Measurements from ENCODE around the gene SNX13.

The SNX13 gene

DNA sequence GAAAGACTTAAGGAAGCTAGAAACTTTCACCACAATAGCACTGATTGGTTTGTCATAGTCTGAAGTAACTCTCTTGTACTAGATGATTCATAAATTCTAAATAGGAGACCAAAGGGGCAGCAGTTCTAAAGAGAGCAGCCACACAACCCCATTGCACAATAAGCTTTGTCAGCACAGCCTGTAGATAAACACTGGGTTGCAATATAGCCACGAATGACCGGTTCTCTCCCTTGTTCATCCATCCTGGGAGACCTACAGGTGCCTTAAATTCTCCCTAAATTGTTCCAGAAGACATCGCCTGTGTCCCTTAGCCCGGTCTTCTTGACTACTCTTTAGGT is 167.0 kb downstream of the SNX13 start:
- H3K4me2 ChIP-seq (ENCODE audit: low read length) = peak overlapping the region; percentile 28
- H3K9me3 ChIP-seq (replicated peaks; ENCODE audit: low read length) = no peaks in the 10 kb centered on the region
- H3K36me3 ChIP-seq (ENCODE audit: insufficient read depth, low read length) = no peaks in the 10 kb centered on the region
- peaks cover 25% of the 10 kb centered on the region for H3K4me1 ChIP-seq (ENCODE audit: control insufficient read depth, insufficient read depth, low read length)
- no peak overlapping the region for H3K4me3 ChIP-seq (ENCODE audit: low read length)
- no peaks in the 10 kb centered on the region for H3K27me3 ChIP-seq (ENCODE audit: control insufficient read depth, insufficient read depth, low read length)
- no peak overlapping the region for H3K9ac ChIP-seq (ENCODE audit: low read depth, low read length)

- Histone ChIP-seq H3K9me3 (replicated peaks; ENCODE audit: low read length) (no peaks in the 10 kb centered on the region), H3K4me3 (ENCODE audit: low read length) (no peak overlapping the region), H3K27me3 (ENCODE audit: control insufficient read depth, insufficient read depth, low read length) (no peaks in the 10 kb centered on the region), H3K4me1 (ENCODE audit: control insufficient read depth, insufficient read depth, low read length) (peaks cover 25% of the 10 kb centered on the region), H3K4me2 (ENCODE audit: low read length) (peak overlapping the region; percentile 28), H3K9ac (ENCODE audit: low read depth, low read length) (no peak overlapping the region), H3K36me3 (ENCODE audit: insufficient read depth, low read length) (no peaks in the 10 kb centered on the region)
Measured at GRCh38 chr7:17772581-17773288, 167.6 kb downstream of the SNX13 start.

DNA sequence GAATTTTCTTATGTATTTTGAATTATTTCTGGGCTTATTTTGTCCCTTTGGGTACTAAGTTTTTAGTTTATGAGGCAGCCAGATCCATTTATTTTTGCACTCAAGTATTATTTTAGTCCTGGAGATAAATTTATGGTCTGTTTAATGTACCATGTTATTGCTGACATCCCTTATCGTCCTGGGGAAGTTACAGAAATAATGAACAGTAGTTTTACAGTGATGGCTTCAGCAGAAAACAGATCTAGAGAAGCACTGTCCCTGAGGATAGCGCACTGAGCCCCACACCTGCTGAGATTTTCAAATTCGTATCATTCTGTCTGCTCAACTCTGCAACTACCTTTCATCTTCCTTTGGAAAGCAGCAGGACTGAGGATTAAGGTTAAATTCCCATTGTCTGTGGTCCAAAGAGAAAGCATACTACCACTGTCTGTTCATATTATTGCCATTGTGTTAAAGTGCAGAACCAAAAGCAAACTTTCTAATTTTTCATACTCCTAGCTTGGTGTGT is 168.3 kb downstream of the SNX13 start:
- Histone ChIP-seq H3K36me3 (ENCODE audit: insufficient read depth, low read length) (no peaks in the 10 kb centered on the region), H3K4me2 (ENCODE audit: low read length) (no peak overlapping the region), H3K4me3 (ENCODE audit: low read length) (no peak overlapping the region), H3K4me1 (ENCODE audit: control insufficient read depth, insufficient read depth, low read length) (peaks cover 25% of the 10 kb centered on the region), H3K9me3 (replicated peaks; ENCODE audit: low read length) (no peaks in the 10 kb centered on the region), H3K9ac (ENCODE audit: low read depth, low read length) (no peak overlapping the region), H3K27me3 (ENCODE audit: control insufficient read depth, insufficient read depth, low read length) (no peaks in the 10 kb centered on the region)

DNA sequence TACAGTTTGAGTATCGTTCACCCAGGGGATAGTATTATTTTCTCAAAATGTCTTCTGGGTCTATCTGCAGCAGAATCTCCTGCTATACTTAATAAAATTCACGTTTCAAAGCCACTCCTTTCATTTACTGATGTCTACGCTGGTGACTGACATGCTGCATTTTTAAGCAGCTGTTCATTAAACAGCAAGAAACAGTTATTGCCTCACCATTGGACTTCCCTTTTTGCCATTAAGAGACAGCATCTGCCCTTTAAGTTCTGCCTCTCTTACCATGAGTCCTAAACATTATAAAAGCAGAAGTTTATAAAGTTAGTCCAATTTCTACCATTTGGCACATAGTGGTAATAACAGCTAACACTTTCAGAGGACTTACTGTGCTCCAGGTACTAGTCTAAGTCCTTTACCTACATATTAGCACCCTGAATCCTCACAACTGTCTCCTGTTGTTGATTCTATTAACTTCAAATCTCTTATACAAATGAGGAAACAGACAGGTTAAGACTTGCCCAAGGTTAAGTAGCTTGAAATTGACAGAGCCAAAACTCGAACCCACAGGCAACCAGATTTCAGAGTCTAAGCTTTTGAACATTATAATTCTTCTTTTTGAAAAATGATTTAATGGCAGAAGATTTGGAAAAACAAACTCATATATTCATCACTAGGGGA is 169.5 kb downstream of the SNX13 start:
- peaks cover 25% of the 10 kb centered on the region for H3K4me1 ChIP-seq (ENCODE audit: control insufficient read depth, insufficient read depth, low read length)
- H3K36me3 ChIP-seq (ENCODE audit: insufficient read depth, low read length) = no peaks in the 10 kb centered on the region
- no peak overlapping the region for H3K4me3 ChIP-seq (ENCODE audit: low read length)
- no peaks in the 10 kb centered on the region for H3K9me3 ChIP-seq (replicated peaks; ENCODE audit: low read length)
- H3K4me2 ChIP-seq (ENCODE audit: low read length) = no peak overlapping the region
- no peaks in the 10 kb centered on the region for H3K27me3 ChIP-seq (ENCODE audit: control insufficient read depth, insufficient read depth, low read length)
- H3K9ac ChIP-seq (ENCODE audit: low read depth, low read length) = no peak overlapping the region

DNA sequence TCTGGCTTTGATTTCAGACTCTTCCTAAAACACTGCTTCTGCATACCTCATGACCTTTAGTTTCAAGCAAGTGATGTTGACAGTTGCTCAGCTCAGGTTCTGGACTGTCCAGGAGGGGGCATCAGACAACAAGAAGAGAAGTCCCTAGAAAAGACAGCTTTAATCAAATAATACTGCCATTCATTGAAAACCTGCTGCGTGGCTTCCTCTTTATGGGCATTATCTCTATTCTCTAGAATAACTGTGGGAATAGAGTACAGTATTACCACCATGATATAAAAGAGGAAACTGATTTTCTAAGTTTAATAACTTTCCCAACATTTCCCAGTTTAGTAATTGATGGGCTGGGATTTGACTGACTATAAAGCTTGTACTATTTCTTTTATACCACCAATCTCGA is 170.4 kb downstream of the SNX13 start:
- H3K4me1 ChIP-seq (ENCODE audit: control insufficient read depth, insufficient read depth, low read length) = peaks cover 25% of the 10 kb centered on the region
- H3K36me3 ChIP-seq (ENCODE audit: insufficient read depth, low read length) = no peaks in the 10 kb centered on the region
- H3K4me3 ChIP-seq (ENCODE audit: low read length) = no peak overlapping the region
- H3K4me2 ChIP-seq (ENCODE audit: low read length) = no peak overlapping the region
- no peaks in the 10 kb centered on the region for H3K9me3 ChIP-seq (replicated peaks; ENCODE audit: low read length)
- no peaks in the 10 kb centered on the region for H3K27me3 ChIP-seq (ENCODE audit: control insufficient read depth, insufficient read depth, low read length)
- no peak overlapping the region for H3K9ac ChIP-seq (ENCODE audit: low read depth, low read length)

GRCh38 chr7:17758008-17758407 is 182.3 kb downstream of the SNX13 start:
- Histone ChIP-seq H3K4me3 (ENCODE audit: low read length) (no peak overlapping the region), H3K4me1 (ENCODE audit: control insufficient read depth, insufficient read depth, low read length) (no peaks in the 10 kb centered on the region), H3K27me3 (ENCODE audit: control insufficient read depth, insufficient read depth, low read length) (no peaks in the 10 kb centered on the region), H3K9me3 (replicated peaks; ENCODE audit: low read length) (no peaks in the 10 kb centered on the region), H3K9ac (ENCODE audit: low read depth, low read length) (no peak overlapping the region), H3K36me3 (ENCODE audit: insufficient read depth, low read length) (no peaks in the 10 kb centered on the region), H3K4me2 (ENCODE audit: low read length) (no peak overlapping the region)

DNA sequence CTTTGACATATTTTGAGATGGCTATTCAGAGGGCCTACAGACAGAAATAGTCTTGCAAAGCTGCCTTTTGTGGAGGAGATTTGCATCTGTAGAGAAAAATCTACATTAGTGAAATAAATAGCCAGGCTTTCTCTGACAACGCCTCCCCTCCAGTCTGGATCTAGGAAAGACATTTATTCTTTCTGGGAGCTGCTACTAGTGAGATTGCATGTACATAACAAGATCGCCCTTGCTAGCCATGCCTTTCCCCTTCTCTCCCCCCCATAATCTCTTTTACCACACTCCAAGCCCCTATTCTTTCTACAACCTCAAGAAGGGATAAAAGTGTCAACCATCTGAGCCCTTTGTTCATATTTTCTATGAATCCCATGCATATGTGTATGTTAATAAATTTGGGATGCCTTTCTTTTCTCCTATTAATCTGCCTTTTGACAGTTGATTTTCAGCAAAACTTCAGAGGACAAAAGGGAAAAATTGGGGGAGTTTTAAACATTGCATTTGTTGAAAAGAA is 194.2 kb downstream of the SNX13 start:
- Histone ChIP-seq H3K4me2 (ENCODE audit: low read length) (no peak overlapping the region), H3K9me3 (replicated peaks; ENCODE audit: low read length) (no peaks in the 10 kb centered on the region), H3K4me1 (ENCODE audit: control insufficient read depth, insufficient read depth, low read length) (no peaks in the 10 kb centered on the region)

GRCh38 chr7:17745610-17746009 is 194.7 kb downstream of the SNX13 start:
- Histone ChIP-seq H3K27me3 (ENCODE audit: control insufficient read depth, insufficient read depth, low read length) (no peaks in the 10 kb centered on the region), H3K36me3 (ENCODE audit: insufficient read depth, low read length) (no peaks in the 10 kb centered on the region), H3K9ac (ENCODE audit: low read depth, low read length) (no peak overlapping the region), H3K4me3 (ENCODE audit: low read length) (no peak overlapping the region), H3K4me2 (ENCODE audit: low read length) (no peak overlapping the region), H3K4me1 (ENCODE audit: control insufficient read depth, insufficient read depth, low read length) (no peaks in the 10 kb centered on the region), H3K9me3 (replicated peaks; ENCODE audit: low read length) (no peaks in the 10 kb centered on the region)

More for the DNA sequence above, 194.2 kb downstream of the SNX13 start:
- Histone ChIP-seq H3K36me3 (ENCODE audit: insufficient read depth, low read length) (no peaks in the 10 kb centered on the region), H3K4me3 (ENCODE audit: low read length) (no peak overlapping the region), H3K9ac (ENCODE audit: low read depth, low read length) (no peak overlapping the region), H3K27me3 (ENCODE audit: control insufficient read depth, insufficient read depth, low read length) (no peaks in the 10 kb centered on the region)

- H3K4me2 ChIP-seq (ENCODE audit: low read length) = no peak overlapping the region
Measured at GRCh38 chr7:17743316-17743715, 197.0 kb downstream of the SNX13 start.

DNA sequence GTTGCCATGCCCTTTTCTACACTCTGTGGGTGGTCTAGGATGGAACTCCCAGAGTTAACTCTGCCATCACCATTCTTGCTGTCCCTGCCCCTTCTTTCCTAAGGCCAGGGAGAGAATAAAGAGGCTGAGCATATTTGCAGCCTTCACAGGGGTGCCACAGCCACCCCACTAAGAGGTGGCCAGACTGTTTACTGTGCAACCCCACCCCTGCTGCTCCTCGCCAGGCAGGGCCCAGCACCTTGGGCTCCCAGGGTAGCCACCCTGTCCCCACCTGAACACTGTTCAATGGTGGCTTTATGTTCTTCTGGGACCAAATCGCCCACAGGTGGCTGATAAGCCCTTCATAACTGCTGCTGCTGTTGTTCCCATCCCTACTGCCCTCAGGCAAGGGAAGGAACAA is 198.9 kb downstream of the SNX13 start:
- Histone ChIP-seq H3K36me3 (ENCODE audit: insufficient read depth, low read length) (no peaks in the 10 kb centered on the region), H3K4me3 (ENCODE audit: low read length) (no peak overlapping the region), H3K27me3 (ENCODE audit: control insufficient read depth, insufficient read depth, low read length) (no peaks in the 10 kb centered on the region), H3K4me2 (ENCODE audit: low read length) (no peak overlapping the region), H3K9ac (ENCODE audit: low read depth, low read length) (no peak overlapping the region), H3K4me1 (ENCODE audit: control insufficient read depth, insufficient read depth, low read length) (no peaks in the 10 kb centered on the region), H3K9me3 (replicated peaks; ENCODE audit: low read length) (no peaks in the 10 kb centered on the region)

More at GRCh38 chr7:17743316-17743715, 197.0 kb downstream of the SNX13 start:
- H3K4me1 ChIP-seq (ENCODE audit: control insufficient read depth, insufficient read depth, low read length) = no peaks in the 10 kb centered on the region
- no peaks in the 10 kb centered on the region for H3K27me3 ChIP-seq (ENCODE audit: control insufficient read depth, insufficient read depth, low read length)
- H3K9me3 ChIP-seq (replicated peaks; ENCODE audit: low read length) = no peaks in the 10 kb centered on the region
- no peak overlapping the region for H3K9ac ChIP-seq (ENCODE audit: low read depth, low read length)
- H3K4me3 ChIP-seq (ENCODE audit: low read length) = no peak overlapping the region
- H3K36me3 ChIP-seq (ENCODE audit: insufficient read depth, low read length) = no peaks in the 10 kb centered on the region

Measured in skeletal muscle satellite cell (primary cell).